IMR-90 (cell line): ENCODE results near the gene BET1L.

Experiments
- CEBPB ChIP-seq: IDR thresholded peaks from 2 replicates; pipeline ENCODE4 v1.6.1; 2012; ENCODE audit warnings: low read depth, low read length, improper control_type of control experiment
- MAFK ChIP-seq: IDR thresholded peaks from 2 replicates; pipeline ENCODE4 v1.6.1; 2012; ENCODE audit warnings: low read depth, low read length, improper control_type of control experiment
- POLR2A ChIP-seq: IDR thresholded peaks from 2 replicates; pipeline ENCODE4 v1.6.1; 2012; ENCODE audit warnings: mild to moderate bottlenecking, low read depth, low read length
- RFX5 ChIP-seq: IDR thresholded peaks from 2 replicates; pipeline ENCODE4 v1.8.0; 2012; ENCODE audit warnings: low read depth, mild to moderate bottlenecking, low read length, moderate library complexity
- TF ChIP-seq, protein P1 (sequence below): conservative IDR thresholded peaks from 2 replicates; pipeline ENCODE4 v1.5.1; 2012; ENCODE audit warnings: mild to moderate bottlenecking, low read depth, low read length, improper control_type of control experiment

DNA sequence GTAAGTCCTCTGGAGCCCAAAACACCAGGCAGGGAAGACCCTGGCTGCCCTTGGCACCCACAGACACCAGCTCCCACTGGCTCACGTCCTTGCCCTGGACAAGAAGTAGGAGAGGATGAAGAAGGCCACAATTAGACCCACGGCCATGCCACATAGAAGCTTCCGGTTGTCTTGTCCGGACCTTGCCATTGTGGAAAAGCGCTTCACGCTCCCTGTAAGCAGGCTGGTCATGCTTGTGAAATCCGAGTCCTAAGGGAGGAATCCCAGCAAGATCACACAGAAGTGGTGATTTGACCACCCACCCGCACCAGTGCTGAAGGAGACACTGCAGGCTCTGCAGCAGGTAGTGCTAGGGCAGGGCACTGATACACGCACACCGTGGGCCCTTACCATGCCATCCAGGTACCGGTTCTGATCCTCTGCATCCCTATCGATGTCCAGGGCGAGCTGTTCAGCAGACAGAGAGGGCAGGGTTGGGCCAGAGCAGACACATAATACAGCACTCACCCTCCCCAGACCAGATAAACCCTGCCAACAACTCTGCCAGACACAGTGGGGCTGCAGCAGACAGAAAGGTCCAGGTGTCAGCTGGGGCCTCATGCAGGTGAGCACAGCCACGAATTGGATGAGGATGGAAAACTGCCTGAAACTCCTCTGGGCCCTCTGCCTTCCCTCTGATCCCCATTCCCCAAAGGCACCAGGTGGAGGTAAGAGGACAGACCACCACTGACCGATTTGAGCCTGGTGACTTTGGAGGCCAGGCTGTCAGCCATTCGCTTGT, 1.8 kb downstream of the BET1L start:
- TF ChIP-seq MAFK = no peak
- TF ChIP-seq CEBPB = no peak
- TF ChIP-seq, protein P1, sequence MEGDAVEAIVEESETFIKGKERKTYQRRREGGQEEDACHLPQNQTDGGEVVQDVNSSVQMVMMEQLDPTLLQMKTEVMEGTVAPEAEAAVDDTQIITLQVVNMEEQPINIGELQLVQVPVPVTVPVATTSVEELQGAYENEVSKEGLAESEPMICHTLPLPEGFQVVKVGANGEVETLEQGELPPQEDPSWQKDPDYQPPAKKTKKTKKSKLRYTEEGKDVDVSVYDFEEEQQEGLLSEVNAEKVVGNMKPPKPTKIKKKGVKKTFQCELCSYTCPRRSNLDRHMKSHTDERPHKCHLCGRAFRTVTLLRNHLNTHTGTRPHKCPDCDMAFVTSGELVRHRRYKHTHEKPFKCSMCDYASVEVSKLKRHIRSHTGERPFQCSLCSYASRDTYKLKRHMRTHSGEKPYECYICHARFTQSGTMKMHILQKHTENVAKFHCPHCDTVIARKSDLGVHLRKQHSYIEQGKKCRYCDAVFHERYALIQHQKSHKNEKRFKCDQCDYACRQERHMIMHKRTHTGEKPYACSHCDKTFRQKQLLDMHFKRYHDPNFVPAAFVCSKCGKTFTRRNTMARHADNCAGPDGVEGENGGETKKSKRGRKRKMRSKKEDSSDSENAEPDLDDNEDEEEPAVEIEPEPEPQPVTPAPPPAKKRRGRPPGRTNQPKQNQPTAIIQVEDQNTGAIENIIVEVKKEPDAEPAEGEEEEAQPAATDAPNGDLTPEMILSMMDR = no peak
- TF ChIP-seq POLR2A = no peak
- TF ChIP-seq RFX5 = no peak
